A673 (cell line): ENCODE data around the gene HVCN1. TPM values are rescaled to one million over a fixed set of nuclear protein-coding genes. Genes with fewer than 3 reads are reported as not detected.
"Not testable (repeated sequence)": the region's sequence is repeated elsewhere in the genome, so short reads cannot be mapped to it uniquely, and the experiment has no call there.

Experiments
- BruUV-seq: library from RNA; stranded (reverse); fragments of 400-500 nt; replicated peaks from 2 replicates; lab custom pipeline; 2021; lab: Mats Ljungman, UMichigan
- CTCF ChIA-PET: fragments of 300-600 bp; sonication (Branson Sonifier 250); formaldehyde crosslinking; loops from one replicate; lab custom pipeline; 2022; ENCODE audit warnings: antibody characterized with exemption; lab: Charles Lee
- POLR2A ChIA-PET: fragments of 300-600 bp; sonication (Branson Sonifier 250); formaldehyde crosslinking; loops from one replicate; lab custom pipeline; 2022; ENCODE audit warnings: antibody characterized with exemption; ENCODE audit not compliant: low non-redundant PET; lab: Charles Lee
- DNase-seq: peaks from one replicate; pipeline ENCODE4 v3.0.0-alpha.2; 2015; ENCODE audit warnings: low spot score
- H3K27ac ChIP-seq: fragments of 200-600 bp; sonication (generic); 2 replicates; pipeline ENCODE4 v1.5.1; 2016; ENCODE audit warnings: mixed run types, low read depth, mild to moderate bottlenecking, mixed read lengths, antibody characterized with exemption, low read length; ENCODE audit not compliant: poor library complexity, severe bottlenecking
- H3K27me3 ChIP-seq: fragments of 200-600 bp; sonication (generic); replicated peaks from 2 replicates; pipeline ENCODE4 v1.6.1; 2017; ENCODE audit warnings: mixed run types, low read depth, mild to moderate bottlenecking, mixed read lengths, antibody characterized with exemption, low read length; ENCODE audit not compliant: insufficient read depth, poor library complexity
- H3K36me3 ChIP-seq: fragments of 200-600 bp; sonication (generic); 2 replicates; pipeline ENCODE4 v1.6.1; 2016; ENCODE audit warnings: mixed run types, mild to moderate bottlenecking, mixed read lengths, antibody characterized with exemption, low read length; ENCODE audit not compliant: insufficient read depth, poor library complexity, severe bottlenecking
- H3K4me1 ChIP-seq: fragments of 200-600 bp; sonication (generic); 2 replicates; pipeline ENCODE4 v1.6.1; 2017; ENCODE audit warnings: mixed run types, mild to moderate bottlenecking, mixed read lengths, antibody characterized with exemption, low read length; ENCODE audit not compliant: insufficient read depth, poor library complexity, severe bottlenecking
- H3K4me3 ChIP-seq: fragments of 200-600 bp; sonication (generic); 2 replicates; pipeline ENCODE4 v1.5.1; 2016; ENCODE audit warnings: low read depth, mixed run types, mild to moderate bottlenecking, mixed read lengths, low read length; ENCODE audit not compliant: poor library complexity, severe bottlenecking
- H3K9me3 ChIP-seq: fragments of 200-600 bp; sonication (generic); 2 replicates; pipeline ENCODE4 v1.6.1; 2016; ENCODE audit warnings: mixed run types, low read depth, mild to moderate bottlenecking, mixed read lengths, antibody characterized with exemption, low read length; ENCODE audit not compliant: poor library complexity, severe bottlenecking
- CTCF ChIP-seq: fragments of 300-800, 200-600 bp; sonication (generic); conservative IDR thresholded peaks from 2 replicates; pipeline ENCODE4 v1.5.1; 2017; ENCODE audit warnings: low read depth, mild to moderate bottlenecking, antibody characterized with exemption, low read length, moderate library complexity, mixed read lengths
- EZH2 ChIP-seq: fragments of 200-600 bp; sonication (generic); IDR thresholded peaks from 2 replicates; pipeline ENCODE4 v1.6.1; 2017; ENCODE audit warnings: borderline replicate concordance, low read depth, mild to moderate bottlenecking, mixed read lengths, antibody characterized with exemption, low read length; ENCODE audit not compliant: poor library complexity, severe bottlenecking
- intact Hi-C: fragments of 100-400 bp; cut with micrococcal nuclease; formaldehyde crosslinking; loops from one replicate; pipeline ENCODE4 v1.10.0; 2022; ENCODE audit not compliant: unreplicated experiment
- total RNA-seq: library from RNA; stranded (reverse); gene quantifications from 2 replicates; pipeline ENCODE4 v1.2.3, GENCODE V29; 2021

HVCN1 gene
- total RNA-seq, 1 experiment from 2014 or later: 1.1 TPM

- BruUV-seq: no TSS peak
- Histone ChIP-seq H3K4me1 (no peaks in the 10 kb centered on the region), H3K27me3 (no peaks in the 10 kb centered on the region), H3K27ac (no peak overlapping the region), H3K4me3 (no peak overlapping the region), H3K9me3 (no peaks in the 10 kb centered on the region), H3K36me3 (no peaks in the 10 kb centered on the region)
- CTCF ChIA-PET: interaction anchor here (0.6 to 0.7 kb wide), 2 partner anchors 246 to 394 kb away, joined by 5 read pairs; no protein-coding TSS in a partner anchor
- no peak for DNase-seq
- POLR2A ChIA-PET: no interaction called here
- TF ChIP-seq CTCF (no peak), EZH2 (no peak)
- intact Hi-C loops: no loop called here
These were observed 82.7 kb downstream of the HVCN1 start for GRCh38 chr12:110606253-110606611.

- POLR2A ChIA-PET, H3K27me3 ChIP-seq, H3K27ac ChIP-seq, H3K4me1 ChIP-seq, H3K36me3 ChIP-seq, H3K4me3 ChIP-seq, BruUV-seq, H3K9me3 ChIP-seq: not testable (repeated sequence)
- DNase-seq: peak; percentile 76
- CTCF ChIA-PET: interaction anchor here (0.8 to 3.5 kb wide), 2 partner anchors 12 to 152 kb away, joined by 4 to 21 read pairs; partner anchors contain the start of genes ARPC3 and TCTN1
- TF ChIP-seq CTCF: peak; percentile 76
- intact Hi-C loops: loop anchor here (1.0 to 2.0 kb wide), 2 partner anchors 133 to 152 kb away; partner anchors contain the start of genes ARPC3, FAM216A and GPN3
These were observed 86.7 kb downstream of the HVCN1 start for GRCh38 chr12:110602085-110602814.

GRCh38 chr12:110600254-110600653 lies 88.7 kb downstream of the HVCN1 start:
- H3K36me3 ChIP-seq: no peaks in the 10 kb centered on the region
- ChIA-PET CTCF (interaction anchor here (0.7 to 3.5 kb wide), 6 partner anchors 10 to 150 kb away, joined by 3 to 21 read pairs (median 6); partner anchors contain the start of genes ARPC3, FAM216A and GPN3), POLR2A (no interaction called here)
- no peak overlapping the region for H3K4me3 ChIP-seq
- TF ChIP-seq CTCF (peak; percentile 60), EZH2 (no peak)
- peak; percentile 77 for DNase-seq
- H3K9me3 ChIP-seq: no peaks in the 10 kb centered on the region
- no peaks in the 10 kb centered on the region for H3K4me1 ChIP-seq
- intact Hi-C loops: loop anchor here (1.0 to 2.0 kb wide), 3 partner anchors 48 to 499 kb away; no protein-coding TSS in a partner anchor
- no TSS peak for BruUV-seq
- H3K27me3 ChIP-seq: no peaks in the 10 kb centered on the region
- H3K27ac ChIP-seq: no peak overlapping the region
